Gastrocnemius medialis (tissue), 4 donors: ENCODE results near the gene ZNF521. TPM values are rescaled to one million over a fixed set of nuclear protein-coding genes. Genes with fewer than 3 reads are reported as not detected.

Experiments
- ATAC-seq, 2 donors: fragments of 150-250 bp; one replicate each; pipeline ENCODE4 v1.9.1; 2016
- DNase-seq, 2 donors: peaks; one replicate each; pipeline ENCODE4 v3.0.0-alpha.2; 2019
- H3K27ac ChIP-seq, 4 donors: fragments of 200-600 bp; sonication (generic); 1 replicate in 1 of 4; 2 replicates in 3 of 4; pipeline ENCODE4 v1.5.1; 2016 to 2018; ENCODE audit warnings: mild to moderate bottlenecking in 2 of 4, moderate library complexity in 1 of 4
- H3K27me3 ChIP-seq, 3 donors: fragments of 200-600 bp; sonication (generic) in 2 of 3; 1 replicate in 1 of 3; 2 replicates in 2 of 3; pipeline versions ENCODE4 v1.5.1 to v1.6.0; 2016 to 2019; ENCODE audit warnings: mild to moderate bottlenecking in 1 of 3, moderate library complexity in 1 of 3
- H3K36me3 ChIP-seq, 2 donors: fragments of 200-600 bp; sonication (generic) in 1 of 2; one replicate each; pipeline ENCODE4 v1.5.1; 2017 to 2018
- H3K4me1 ChIP-seq, 2 donors: fragments of 200-600 bp; sonication (generic) in 1 of 2; one replicate each; pipeline ENCODE4 v1.5.1; 2016 to 2017; ENCODE audit warnings: mild to moderate bottlenecking in 2 of 2
- H3K4me3 ChIP-seq, 4 donors: fragments of 200-600 bp; sonication (generic) in 3 of 4; 1 replicate in 1 of 4; 2 replicates in 3 of 4; pipeline ENCODE4 v1.5.1; 2016 to 2019; ENCODE audit warnings: mild to moderate bottlenecking in 2 of 4
- H3K9me3 ChIP-seq, 3 donors: fragments of 200-600 bp; sonication (generic) in 2 of 3; 1 replicate in 1 of 3; 2 replicates in 2 of 3; pipeline ENCODE4 v1.5.1; 2016 to 2019
- CTCF ChIP-seq, 5 experiments: fragments of 450-650 bp in 3 of 5; fragments of 200-600 bp in 2 of 5; sonication (generic) in 2 of 5; IDR thresholded peaks in 4 of 5; conservative IDR thresholded peaks in 1 of 5; 1 replicate in 4 of 5; 2 replicates in 1 of 5; pipeline ENCODE4 v1.5.1; 2016 to 2019; ENCODE audit warnings: antibody characterized with exemption in 5 of 5, mild to moderate bottlenecking in 3 of 5, moderate library complexity in 3 of 5
- POLR2A ChIP-seq, 2 donors: fragments of 450-650 bp; IDR thresholded peaks; one replicate each; pipeline ENCODE4 v1.6.1; 2017; ENCODE audit warnings: antibody characterized with exemption in 2 of 2, mild to moderate bottlenecking in 2 of 2, moderate library complexity in 2 of 2
- in situ Hi-C, 4 donors: fragments of 200-750 bp; cut with MboI; loops; one replicate each; pipeline versions ENCODE4 v1.15.0 to v1.8.0; 2017; ENCODE audit warnings: low sequenced_read_pairs in 4 of 4
- intact Hi-C: fragments of 100-400 bp; cut with DNase I; formaldehyde crosslinking; loops from one replicate; pipeline ENCODE4 v1.15.1; 2023; ENCODE audit warnings: low total_unique reads
- total RNA-seq, 4 donors: library from RNA; depleted of rRNA; stranded (reverse); fragments of >200 nt; gene quantifications; one replicate each; pipeline versions ENCODE4 v1.1.0 to v1.2.3, GENCODE V29; 2016

The ZNF521 gene
- total RNA-seq, 4 donors from 2014 or later, result 3.5 to 15.6 (median 4.7) TPM

GRCh38 chr18:25055076-25055475 is 296.9 kb downstream of the ZNF521 start:
- Histone ChIP-seq H3K4me3 (no peak overlapping the region), H3K27me3 (no peaks in the 10 kb centered on the region), H3K4me1 (no peaks in the 10 kb centered on the region), H3K36me3 (no peaks in the 10 kb centered on the region), H3K9me3 (no peaks in the 10 kb centered on the region), H3K27ac (no peak overlapping the region)
- in situ Hi-C loops, result no loop called here
- intact Hi-C loops, result no loop called here
- TF ChIP-seq CTCF (IDR thresholded peaks at IDR 0.05 in 4 of 5, conservative IDR thresholded peaks at IDR 0.05 in 1 of 5) (no peak), POLR2A (IDR thresholded peaks at IDR 0.05) (no peak)
- no peak for DNase-seq
- no peak for ATAC-seq

DNA sequence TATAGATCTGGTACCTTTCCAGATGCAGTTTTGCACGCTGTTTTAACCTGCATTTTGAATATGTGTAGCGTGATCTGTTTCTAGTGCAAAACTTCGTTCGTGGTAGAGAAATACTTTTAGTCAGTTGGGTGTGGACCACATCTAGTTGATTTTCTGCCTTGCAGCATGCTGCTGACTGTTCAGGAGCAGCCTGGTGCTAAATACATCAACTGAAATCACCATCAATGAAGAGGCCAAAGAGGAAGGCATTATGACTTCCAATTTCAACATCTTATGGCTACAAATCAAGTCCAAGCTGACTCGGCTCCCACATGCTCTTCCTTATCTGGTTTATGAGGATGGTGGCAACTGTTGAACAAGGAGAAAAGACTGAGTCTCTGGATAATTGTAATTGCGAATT is 298.5 kb downstream of the ZNF521 start:
- Histone ChIP-seq H3K4me3 (no peak overlapping the region), H3K27me3 (no peaks in the 10 kb centered on the region), H3K4me1 (no peaks in the 10 kb centered on the region), H3K27ac (no peak overlapping the region), H3K36me3 (no peaks in the 10 kb centered on the region), H3K9me3 (no peaks in the 10 kb centered on the region)
- intact Hi-C loops, result no loop called here
- TF ChIP-seq CTCF (IDR thresholded peaks at IDR 0.05 in 4 of 5, conservative IDR thresholded peaks at IDR 0.05 in 1 of 5), result no peak
- no peak for TF ChIP-seq POLR2A (IDR thresholded peaks at IDR 0.05)
- DNase-seq (no peak), ATAC-seq (no peak)
- in situ Hi-C loops, result no loop called here

DNA sequence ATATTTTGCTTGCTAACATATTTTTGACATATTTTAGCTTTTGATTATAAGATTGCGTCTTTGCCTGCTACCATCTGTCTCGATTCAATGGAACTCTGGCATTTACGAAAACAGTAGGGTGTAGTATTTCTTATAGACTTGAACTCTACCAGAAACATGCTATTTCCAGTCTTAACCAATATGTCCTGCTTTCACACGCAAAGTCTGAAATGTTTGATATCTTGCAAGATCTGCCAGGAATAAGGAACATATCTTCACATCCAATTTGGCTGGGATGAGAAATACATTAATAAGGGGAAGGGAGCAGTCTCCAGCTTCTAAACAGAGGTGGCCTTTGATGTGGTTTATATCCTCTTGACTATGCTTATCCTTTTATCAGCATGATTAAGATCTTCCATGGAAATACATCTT is 299.4 kb downstream of the ZNF521 start:
- no peak for TF ChIP-seq POLR2A (IDR thresholded peaks at IDR 0.05)
- TF ChIP-seq CTCF (IDR thresholded peaks at IDR 0.05 in 4 of 5, conservative IDR thresholded peaks at IDR 0.05 in 1 of 5), result no peak
- no peaks in the 10 kb centered on the region for H3K4me1 ChIP-seq
- DNase-seq (no peak), ATAC-seq (no peak)
- no peak overlapping the region for H3K27ac ChIP-seq
- intact Hi-C loops (no loop called here), in situ Hi-C loops (no loop called here)
- H3K4me3 ChIP-seq, result no peak overlapping the region
- H3K9me3 ChIP-seq, result no peaks in the 10 kb centered on the region
- H3K27me3 ChIP-seq, result no peaks in the 10 kb centered on the region
- H3K36me3 ChIP-seq, result no peaks in the 10 kb centered on the region

GRCh38 chr18:25050605-25051004 is 301.4 kb downstream of the ZNF521 start:
- Histone ChIP-seq H3K36me3 (no peaks in the 10 kb centered on the region), H3K9me3 (no peaks in the 10 kb centered on the region), H3K27me3 (no peaks in the 10 kb centered on the region), H3K4me3 (no peak overlapping the region), H3K27ac (no peak overlapping the region), H3K4me1 (no peaks in the 10 kb centered on the region)
- TF ChIP-seq CTCF (IDR thresholded peaks at IDR 0.05 in 4 of 5, conservative IDR thresholded peaks at IDR 0.05 in 1 of 5), result no peak
- no peak for TF ChIP-seq POLR2A (IDR thresholded peaks at IDR 0.05)
- in situ Hi-C loops, result no loop called here
- intact Hi-C loops, result no loop called here
- DNase-seq, result no peak
- ATAC-seq, result no peak

DNA sequence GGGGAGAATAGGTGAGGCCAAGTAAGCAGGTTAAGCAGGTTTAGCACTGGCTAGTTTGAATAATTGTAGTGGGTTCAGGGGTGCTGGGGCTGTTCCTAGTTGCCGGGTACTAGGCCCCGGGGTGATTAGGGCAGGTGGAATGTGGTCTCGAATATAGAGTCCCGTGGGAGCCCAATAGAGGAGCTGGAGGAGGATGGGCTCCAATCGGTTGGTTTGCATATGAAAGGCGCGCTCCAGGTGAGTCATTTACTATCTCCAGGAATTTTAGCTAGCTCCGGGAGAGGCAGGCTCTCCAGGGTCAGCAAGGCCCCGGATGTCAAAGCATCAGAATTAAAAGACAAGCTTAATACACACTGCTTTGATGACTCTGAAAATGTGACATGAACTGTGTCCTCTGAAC is 304.0 kb downstream of the ZNF521 start:
- intact Hi-C loops, result no loop called here
- Histone ChIP-seq H3K9me3 (no peaks in the 10 kb centered on the region), H3K27me3 (no peaks in the 10 kb centered on the region), H3K27ac (no peak overlapping the region), H3K4me3 (no peak overlapping the region), H3K36me3 (no peaks in the 10 kb centered on the region), H3K4me1 (peaks cover 0 to 4% of the 10 kb centered on the region in 2 donors)
- in situ Hi-C loops, result no loop called here
- TF ChIP-seq POLR2A (IDR thresholded peaks at IDR 0.05) (no peak), CTCF (IDR thresholded peaks at IDR 0.05 in 4 of 5, conservative IDR thresholded peaks at IDR 0.05 in 1 of 5) (no peak)
- DNase-seq (no peak), ATAC-seq (no peak)
